NCI-H187 treated with DMSO at 0.1 percent for 48 hours (cell line): ENCODE data around the gene STARD10.

Experiments
- DNase-seq: peaks from one replicate; lab custom pipeline; 2025; lab: John Stamatoyannopoulos, UW

The STARD10 gene

DNA sequence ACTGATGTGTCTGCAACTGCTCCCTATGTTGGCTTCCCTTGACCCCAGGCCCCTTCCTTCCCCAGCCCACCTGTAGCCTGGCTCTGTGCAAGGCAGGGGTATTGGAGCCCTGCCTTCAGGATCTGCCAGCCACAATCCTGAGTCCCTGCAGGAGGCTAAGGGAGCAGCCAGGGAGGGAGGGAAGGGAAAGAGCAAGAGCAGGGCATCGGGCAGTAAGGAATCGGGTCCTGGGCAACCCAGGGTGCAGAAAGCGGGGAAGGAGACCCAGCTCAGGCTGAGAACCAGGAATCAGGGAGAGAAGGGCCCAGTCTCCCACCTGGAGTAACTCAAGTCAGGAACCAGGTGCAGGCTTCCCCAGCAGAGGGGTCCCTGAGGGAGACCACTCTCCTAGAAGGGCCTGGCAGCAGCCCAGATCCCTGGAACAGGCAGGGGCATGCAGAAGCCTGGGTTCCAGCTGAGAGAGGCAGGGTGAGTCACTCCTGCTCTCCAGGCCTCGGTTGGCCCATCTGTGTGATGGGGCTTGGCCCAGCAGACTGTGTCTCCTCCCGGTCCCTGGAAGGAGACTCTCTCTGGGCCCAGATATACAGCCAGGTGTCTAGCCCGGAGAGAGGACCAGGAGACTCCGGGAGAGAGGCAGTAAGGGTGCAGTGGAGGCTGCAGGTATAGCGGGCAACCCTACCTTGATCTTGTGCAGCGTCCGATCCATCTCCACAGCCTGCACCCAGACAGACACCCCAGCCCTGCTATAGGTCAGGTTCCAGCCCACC is 13.4 kb downstream of the STARD10 start:
- DNase-seq: no peak

DNA sequence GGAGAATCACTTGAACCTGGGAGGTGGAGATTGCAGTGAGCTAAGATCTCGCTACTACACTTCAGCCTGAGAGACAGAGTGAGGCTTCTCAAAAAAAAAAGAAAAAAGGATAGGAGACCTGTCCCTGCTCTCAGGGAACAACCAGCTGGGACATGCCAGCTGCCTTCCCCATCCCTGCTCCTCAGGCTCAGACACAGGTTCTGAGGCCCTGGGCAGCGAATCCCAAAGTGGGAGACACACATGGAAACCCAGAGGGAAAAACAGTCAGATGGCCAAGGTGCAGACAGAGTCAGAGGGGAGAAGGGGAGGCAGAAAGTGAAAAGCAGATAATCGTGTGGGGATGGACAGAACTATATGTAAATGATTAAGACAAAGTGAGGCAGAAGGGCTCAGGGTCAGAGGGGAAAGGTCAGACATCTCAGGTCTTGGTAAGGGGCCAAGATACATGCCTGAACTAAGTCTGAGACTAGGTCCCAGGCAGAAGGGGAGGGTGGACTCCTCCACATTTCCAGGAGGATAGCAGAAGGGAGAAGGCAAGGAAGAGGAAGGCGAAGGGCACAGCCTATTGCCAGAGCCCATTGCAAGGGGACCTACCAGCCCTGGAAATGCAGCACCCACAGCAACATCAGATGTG is 14.2 kb downstream of the STARD10 start:
- no peak for DNase-seq

DNA sequence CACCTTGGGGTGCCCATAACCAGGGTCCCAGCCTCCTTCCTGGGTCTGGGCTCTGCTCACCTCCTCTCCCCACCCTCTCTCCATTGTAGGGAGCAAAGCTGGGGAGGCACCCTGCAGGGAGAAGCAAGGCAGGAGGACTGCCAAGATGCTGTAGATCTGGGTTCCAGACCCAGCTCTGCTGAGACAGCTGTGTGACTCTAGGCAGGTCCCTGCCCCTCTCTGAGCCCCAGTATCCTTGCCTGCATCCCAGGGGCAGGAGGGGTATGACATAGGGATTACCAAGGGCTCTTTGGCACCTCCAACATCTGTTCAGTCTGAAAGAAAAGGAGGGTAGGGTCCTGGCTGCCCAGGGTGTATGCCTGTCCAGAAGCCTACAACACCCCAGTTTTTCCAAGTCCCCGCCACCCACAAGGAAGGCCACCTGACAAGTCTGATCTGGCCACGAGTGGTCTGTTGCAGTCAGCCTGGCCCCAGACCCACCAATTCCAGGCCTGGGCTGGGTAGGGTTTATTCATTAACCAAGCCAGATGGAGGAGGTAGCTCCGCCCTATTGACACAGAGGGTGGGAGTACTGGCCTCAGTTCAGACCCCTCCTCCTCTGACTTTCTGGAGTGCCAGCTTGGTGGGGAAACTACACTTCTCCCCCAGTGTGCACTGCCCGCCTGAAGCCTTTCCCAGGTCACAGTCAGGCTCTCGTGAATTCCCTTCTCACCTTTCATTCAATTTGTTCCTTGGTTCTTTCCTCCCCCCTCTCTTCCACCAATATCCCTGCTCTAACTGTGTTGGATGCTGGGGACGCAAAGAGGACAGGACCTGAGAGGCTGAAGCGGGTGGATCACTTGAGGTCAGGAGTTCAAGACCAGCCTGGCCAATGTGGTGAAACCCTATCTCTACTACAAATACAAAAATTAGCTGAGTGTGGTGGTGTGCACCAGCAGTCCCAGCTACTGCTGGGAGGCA is 15.0 kb downstream of the STARD10 start:
- no peak for DNase-seq

DNA sequence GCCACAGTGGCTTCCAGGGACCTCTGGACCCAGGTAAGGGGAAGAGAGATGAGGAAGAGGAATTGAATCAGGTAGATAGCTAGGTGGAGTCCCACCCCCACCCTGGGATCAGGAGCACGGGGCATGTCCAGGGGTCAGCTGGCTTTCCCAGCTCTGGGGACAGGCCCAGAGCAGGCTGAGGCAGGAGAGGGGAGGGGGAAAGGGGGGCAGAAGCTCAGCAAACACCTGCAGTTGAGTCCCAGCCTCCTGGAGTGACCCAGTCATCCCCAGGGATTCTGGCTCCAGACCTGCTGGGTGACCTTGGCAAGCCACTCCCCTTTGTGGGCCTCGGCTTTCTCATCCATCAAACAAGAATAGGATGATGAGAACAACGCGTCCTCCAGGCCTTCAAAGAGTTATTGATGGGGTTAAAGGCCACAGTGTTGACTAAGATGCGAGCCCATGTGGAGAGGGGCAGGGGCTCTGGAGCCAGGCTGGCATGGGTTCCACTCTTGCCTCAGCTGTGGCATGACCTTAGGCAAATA is 16.0 kb downstream of the STARD10 start:
- DNase-seq: no peak

DNA sequence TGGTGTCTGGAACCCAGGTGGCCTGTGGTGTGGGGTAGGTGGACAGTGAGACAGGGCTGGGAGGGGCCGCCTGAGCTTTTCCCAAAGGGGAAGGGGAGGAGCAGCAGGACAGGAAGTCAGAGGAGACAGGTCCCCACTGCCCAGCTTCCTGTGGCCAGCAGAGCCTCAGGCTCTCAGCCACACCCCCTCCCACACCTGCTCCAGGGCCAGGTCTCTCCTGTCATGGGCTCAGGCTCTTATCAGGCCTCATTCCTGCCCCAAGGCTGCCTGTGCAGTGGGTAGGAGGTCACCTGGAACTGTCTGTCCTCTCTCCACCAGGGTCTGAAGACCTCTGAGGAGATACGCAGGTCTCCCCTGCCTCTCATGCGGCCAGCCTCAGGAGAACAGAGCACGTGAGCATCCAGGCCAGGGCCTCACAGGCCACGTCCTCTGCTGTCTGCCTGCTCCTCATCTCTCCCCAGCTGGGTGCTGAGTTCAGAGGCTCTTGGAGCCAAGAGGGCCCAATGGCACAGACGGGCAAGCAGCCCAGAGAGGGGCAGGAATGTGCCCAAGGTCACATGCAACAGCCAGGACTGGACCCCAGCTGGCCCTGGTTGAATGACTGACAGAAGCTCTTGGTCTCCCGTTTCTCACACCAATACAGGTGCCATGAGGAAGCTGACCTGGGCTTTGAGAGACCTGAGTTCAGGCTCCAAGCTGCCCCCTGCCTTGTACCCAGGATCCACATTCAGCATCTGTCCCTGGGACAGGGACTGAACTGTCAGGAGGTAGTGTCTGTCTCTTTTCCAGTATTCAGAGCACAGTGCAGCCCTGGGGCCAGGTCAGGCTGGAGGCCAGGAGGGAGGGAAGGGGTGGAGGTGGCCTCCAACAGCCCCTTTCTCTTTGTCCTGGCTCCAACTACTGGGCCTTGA is 16.7 kb downstream of the STARD10 start:
- no peak for DNase-seq

DNA sequence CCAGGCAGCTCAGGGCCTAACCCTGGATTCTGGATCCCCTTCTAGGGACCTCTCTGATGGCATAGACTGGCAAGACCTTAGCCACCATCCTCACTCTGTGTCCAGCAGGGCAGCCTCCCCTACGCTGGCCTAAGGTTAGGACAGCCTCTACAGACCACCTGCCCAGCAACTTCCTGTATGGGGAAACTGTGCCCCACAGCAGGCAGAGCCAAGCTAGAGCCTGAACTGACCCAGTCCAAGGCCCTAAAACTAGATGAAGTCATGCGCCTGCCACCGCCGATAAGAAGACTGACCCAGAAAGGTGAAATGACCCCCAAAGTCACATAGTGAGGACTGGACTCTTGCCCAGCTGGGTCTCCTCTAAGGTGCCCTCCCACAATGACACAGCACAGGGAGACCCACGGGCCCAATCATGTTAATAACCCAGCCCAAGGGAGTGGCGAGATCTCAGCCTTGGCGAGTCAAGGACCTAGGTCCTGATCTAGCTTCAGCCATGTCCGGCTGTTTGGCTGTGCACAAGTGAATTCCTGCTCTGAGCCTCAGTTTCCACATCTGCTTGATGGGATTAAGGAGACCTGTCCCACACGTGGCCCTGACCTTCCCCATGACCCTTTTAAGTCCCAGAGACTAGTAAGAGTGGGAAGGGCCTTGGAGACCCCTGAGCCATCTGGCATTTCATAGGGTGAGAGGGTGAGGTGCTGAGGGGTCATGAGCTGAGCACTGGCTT is 17.6 kb downstream of the STARD10 start:
- no peak for DNase-seq

DNA sequence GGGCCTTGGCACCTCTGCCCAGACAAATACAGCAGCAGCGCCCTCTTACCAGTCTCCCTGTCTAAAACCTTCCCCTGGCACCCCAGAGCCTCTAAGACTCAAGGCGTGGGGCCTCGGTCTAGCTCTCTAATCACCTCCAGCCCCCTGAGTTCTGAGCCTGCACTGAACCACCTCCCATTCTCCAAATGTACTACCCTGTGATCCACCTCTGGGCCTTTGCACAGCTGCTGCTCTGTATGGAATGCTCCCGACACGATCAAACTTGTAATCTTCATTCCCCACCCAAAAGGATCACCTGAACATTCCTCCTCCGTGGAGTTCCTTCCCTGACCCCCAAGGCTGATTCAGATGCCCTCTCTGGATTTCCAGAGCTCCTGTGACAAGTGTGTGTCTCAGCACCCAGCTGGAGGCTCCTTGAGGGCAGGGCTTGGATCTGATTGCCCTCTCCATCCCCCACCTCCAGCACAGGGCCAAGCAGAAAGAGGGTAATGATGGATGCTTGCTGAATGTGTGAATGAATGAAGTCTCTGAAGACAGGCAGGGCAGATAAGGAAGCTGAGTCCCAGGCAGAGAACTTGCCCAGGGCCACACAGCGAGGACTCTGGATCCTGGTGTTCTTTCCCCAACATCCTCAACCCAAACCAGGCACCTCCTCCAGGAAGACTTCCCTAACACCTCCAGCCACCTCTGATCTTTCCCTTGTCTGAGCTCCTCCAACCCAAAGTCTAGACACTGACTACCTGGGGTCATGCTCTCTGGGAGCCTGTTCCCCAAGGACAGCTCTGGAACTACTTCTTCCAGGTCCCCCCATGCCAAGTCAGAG is 18.3 kb downstream of the STARD10 start:
- no peak for DNase-seq

DNA sequence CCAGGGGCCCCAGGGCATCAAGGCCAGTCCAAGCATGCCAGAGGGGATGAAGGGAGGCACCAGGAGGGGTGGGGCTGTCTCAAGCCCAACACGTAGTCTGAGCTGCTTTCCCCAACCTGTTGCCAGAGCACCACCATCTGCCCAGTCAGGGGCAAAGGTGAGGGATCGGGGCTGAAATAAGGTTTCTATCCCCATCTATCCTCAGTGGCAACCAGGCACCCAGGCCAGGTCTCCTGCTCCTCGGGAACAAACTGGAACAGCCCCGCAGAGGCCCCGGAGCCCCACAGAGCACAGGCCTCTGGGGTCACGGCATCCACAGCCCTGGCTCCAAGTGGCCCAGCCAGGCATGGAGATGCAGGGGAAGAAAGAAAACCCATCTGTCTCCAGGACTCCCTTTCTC is 19.3 kb downstream of the STARD10 start:
- DNase-seq: no peak

DNA sequence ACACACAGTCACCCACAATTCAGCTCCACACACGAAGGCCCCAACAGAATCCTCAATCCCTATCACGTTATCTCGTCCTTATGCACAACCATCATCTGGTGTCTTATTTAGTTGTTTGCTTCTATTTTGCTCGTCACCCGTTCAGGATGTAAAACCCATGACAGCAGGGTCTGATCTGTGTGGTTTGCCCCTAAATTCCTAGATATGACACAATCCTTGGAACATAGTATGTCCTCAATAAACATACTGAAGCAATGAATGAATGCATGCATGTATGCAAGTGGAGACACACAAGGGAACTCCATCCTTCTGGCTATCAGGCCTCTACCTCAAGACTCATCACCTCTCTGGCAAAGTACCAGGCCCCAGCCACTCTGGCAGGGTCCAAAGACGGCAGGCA is 20.2 kb downstream of the STARD10 start:
- no peak for DNase-seq

DNA sequence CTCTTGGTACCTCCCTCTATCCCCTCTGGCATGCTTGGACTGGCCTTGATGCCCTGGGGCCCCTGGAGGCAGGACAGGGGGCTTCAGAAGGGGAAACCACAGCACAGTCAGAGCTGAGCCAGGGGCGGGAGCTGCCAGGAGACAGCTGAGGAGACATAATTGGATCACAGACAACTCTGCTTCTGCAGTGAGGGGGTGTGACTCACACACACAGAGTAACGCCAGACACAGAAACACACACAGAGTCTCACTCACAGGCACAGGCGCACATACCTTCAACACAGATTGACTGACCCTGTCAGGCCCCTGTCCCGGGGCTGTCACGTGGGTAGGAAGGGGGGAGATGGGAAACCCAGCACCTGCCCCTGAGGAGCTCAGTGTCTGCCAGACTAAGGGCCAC is 20.6 kb downstream of the STARD10 start:
- DNase-seq: no peak

DNA sequence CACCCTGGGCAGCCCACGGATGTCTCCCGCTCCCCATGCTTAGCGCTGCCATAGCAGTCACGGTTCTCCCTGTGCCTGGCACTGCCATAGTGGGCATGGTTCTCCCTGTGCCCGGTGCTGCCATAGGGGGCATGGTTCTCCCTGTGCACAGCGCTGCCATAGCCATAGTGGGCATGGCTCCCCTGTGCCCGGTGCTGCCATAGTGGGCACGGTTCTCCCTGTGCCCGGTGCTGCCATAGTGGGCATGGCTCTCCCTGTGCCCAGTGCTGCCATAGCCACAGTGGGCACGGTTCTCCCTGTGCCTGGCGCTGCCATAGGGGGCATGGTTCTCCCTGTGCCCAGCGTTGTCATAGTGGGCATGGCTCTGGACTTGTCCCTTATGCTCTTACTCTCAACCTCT is 21.8 kb downstream of the STARD10 start:
- DNase-seq: no peak

DNA sequence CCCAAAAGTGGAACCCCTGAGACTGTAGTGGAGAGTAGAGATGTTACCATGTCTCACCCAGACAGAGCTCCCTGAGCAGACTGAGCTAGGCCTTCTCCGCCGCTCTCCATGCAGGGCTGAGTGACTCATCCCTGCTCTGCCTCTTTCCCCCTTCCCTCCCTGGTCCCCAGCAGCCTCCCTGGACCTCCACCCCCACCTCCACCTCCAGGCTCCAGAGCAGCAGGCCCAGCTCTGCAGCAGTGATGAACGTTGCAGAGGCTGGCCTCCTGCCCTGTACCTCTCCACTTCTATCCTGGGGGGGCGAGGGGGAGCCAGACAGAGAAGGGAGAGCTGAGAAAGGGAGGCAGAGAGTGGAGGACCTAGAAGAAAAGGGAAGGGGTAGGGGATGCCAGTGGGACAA is 22.3 kb downstream of the STARD10 start:
- DNase-seq: no peak

DNA sequence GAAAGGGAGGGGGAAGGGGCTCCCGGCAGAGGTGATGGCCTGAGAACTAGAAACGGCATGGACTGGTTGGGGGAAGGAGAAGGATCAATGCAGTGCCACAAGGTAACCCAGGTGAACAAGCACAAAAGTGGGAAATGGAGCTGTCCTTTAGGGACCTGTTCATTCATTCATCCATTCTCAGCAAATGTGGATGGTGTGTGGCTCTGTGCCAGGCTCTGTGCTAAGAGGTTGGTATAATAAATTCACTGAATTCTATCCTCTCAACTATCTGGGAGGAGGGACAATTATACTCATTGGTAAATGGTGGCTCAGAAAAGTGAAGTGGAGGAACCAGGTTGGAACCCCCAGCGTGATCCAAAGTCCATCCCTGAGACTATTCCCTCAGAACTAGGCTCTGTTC is 23.0 kb downstream of the STARD10 start:
- DNase-seq: no peak

DNA sequence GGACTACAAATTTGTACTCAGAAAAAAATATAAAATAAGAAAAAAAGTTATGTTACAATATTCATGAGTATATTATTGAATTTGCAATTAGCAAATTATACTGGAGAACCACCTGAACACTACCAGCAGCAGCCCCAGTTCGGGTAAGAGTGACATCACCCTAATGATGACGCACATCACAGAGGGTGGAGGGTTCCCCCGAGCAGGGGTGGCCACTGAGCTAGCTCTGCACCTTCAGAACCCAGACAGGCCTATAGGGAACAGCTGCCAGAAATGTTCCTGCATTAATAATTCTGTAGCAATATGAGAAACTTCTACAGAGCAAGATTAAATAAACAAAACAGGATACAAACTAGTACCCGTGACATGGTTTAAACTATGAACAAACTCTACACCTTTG is 24.2 kb downstream of the STARD10 start:
- no peak for DNase-seq

DNA sequence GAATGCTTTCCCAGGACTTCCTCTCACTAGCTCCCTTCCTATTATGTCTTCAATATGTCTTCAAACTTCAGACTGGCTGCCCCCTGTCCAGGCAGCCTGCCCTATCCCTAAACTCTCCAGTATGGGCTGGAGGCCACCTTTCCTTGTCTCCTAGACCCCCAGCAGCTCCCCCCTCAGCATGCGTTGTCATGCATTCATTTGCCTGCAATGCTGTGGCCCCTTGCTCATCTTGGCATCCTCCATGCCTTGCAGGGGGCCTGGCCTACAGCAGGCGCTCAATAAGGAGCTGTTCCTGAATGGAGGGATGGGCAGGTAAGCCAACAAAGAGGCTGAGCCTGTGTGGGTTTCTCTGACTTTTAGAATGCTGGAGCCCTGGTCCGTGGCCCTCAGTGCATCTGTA is 25.3 kb downstream of the STARD10 start:
- DNase-seq: no peak

DNA sequence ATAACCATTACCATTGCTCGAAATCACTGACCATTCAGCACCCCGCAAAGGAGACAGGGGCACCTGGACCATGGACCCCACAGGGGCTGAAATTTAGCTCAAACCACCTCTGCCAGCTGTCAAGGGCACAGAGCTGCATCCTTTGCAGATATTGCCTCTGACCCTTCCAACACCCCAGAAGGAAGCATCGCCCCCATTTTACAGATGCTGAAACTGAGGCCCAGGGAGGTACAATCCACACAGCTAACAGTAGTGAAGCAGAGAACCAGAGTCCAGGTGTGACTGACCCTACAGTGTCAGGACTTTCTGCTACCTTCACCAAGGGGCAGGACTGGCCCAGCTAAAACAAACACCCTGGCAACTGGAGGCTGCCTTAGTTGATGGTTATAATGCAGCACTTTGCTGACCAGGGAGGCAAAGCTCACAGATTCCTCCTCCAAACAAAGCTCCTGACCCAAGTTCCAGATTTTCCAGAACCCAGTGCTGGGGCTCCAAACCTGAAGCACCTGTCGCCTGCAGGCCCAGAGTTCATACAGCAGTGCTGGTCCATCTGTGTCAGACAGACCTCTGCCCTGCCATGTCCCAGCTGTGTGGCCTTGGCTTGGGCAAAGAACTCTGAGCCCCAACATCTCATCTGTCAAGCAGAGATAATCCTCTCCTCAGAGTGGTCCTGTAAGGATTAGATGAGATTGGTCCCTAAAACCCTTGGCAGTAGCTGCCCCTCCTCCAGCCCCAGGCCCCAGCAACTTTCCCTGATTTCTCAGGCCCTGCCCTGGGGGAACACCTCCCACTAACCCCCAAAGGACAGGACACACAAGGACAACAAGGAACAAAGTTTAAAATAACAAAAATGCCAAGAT is 26.4 kb downstream of the STARD10 start:
- no peak for DNase-seq

DNA sequence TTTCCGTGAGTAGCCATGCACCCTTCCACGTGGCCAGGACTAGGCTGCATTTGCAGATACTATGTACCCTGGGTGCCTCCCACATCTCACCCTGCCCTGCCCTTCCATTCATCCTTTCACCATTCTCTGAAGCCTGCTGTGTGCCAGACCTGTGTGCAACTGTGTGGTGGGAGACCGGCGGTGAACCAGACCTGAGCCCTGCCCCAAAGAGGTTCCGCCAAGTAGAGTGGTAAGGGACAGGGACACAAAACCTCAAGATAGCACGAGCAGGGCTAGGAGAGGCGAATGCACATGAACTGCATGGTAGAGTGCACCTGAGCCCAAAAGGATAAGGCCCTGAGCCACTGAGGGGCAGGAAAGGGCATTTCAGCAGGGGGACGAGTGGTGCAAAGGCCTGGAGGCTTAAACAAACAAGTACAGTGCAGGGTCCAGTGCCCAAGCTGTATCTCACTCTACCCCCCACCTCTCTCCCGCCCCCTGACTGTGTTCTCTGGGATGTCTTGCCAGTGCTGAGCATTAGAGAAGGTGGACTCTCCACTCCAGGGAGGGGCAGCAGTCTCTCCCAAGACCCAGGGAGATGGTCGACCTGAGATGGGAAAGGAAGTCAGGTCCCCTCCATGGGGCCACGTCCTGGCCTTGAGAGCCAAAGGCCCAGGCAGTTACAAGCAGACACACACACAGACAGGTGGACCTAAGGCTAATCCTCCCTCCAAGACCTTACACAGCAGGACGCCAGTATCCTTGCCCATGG is 27.5 kb downstream of the STARD10 start:
- DNase-seq: no peak

DNA sequence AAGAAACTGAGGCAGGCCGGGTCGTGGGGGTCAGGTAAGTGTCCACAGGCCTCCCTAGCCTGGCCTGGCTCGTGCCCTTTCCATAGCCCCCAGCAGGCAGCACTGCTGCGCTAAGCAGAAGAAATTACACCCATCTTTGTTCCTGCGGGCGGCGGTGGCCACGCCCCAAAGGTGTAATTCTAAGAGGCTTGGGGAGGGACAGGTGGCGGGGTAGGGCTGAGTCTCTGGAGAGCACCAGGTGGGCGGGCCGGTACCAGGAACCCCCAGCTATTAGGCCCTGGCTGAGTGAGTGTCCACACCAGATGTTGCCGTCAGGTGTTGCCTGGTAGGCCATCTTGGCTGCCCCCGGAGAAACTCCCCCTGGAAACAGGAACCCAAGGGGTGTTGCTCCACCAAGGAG is 29.3 kb downstream of the STARD10 start:
- DNase-seq: peak; percentile 83
